GM12878 (cell line): Measurements from ENCODE around the gene FMN2.

Experiments
- JUNB ChIP-seq: IDR thresholded peaks from 2 replicates; pipeline ENCODE4 v1.6.1; 2016; ENCODE audit warnings: antibody characterized with exemption, mild to moderate bottlenecking
- MTA3 ChIP-seq: IDR thresholded peaks from 2 replicates; pipeline ENCODE4 v1.6.1; 2012; ENCODE audit warnings: low read length, inconsistent platforms, borderline replicate concordance
- ZNF274 ChIP-seq: IDR thresholded peaks from one replicate; pipeline ENCODE4 v1.8.0; 2011; ENCODE audit not compliant: insufficient read length, insufficient read depth
- TF ChIP-seq, protein P1 (sequence below): IDR thresholded peaks from 2 replicates; pipeline ENCODE4 v1.6.1; 2012; ENCODE audit warnings: low read depth, low read length, improper control_type of control experiment
- TF ChIP-seq, protein P2 (sequence below), 3 experiments: IDR thresholded peaks in 2 of 3; conservative IDR thresholded peaks in 1 of 3; 2 replicates each; pipeline ENCODE4 v1.5.1; 2011; ENCODE audit warnings: low read depth in 3 of 3, low read length in 3 of 3, mild to moderate bottlenecking in 3 of 3, control low read depth in 2 of 3, moderate library complexity in 2 of 3, inconsistent platforms in 1 of 3, mixed read lengths in 1 of 3; ENCODE audit not compliant: control insufficient read depth in 2 of 3, insufficient read depth in 1 of 3; ENCODE audit errors: extremely low read depth in 1 of 3
- TF ChIP-seq, protein P3 (sequence below): IDR thresholded peaks from 2 replicates; pipeline ENCODE4 v1.6.1; 2011; ENCODE audit warnings: low read depth, mild to moderate bottlenecking, low read length, moderate library complexity, borderline replicate concordance; ENCODE audit errors: extremely low read depth

DNA sequence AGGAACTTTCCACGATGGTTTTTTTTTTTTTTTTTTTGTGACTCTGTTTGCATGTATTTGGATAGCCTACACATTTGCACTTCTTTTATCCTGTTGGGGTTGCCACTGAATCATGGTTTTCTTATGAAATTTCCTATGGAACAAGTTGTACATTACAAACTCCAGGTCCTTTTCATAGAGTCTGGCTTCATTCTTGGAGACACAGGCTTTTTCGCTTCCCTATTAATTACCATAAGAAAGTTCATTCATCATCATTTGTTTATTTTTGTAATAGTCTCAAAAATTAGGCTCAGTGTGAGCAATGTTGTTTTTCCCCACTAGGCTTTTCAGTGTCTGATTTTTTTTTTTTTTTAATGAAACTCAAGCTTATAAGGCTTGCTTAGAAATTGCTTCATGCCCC, 179.4 kb downstream of the FMN2 start:
- TF ChIP-seq, protein P1, sequence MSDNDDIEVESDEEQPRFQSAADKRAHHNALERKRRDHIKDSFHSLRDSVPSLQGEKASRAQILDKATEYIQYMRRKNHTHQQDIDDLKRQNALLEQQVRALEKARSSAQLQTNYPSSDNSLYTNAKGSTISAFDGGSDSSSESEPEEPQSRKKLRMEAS, result no peak
- TF ChIP-seq, protein P2, sequence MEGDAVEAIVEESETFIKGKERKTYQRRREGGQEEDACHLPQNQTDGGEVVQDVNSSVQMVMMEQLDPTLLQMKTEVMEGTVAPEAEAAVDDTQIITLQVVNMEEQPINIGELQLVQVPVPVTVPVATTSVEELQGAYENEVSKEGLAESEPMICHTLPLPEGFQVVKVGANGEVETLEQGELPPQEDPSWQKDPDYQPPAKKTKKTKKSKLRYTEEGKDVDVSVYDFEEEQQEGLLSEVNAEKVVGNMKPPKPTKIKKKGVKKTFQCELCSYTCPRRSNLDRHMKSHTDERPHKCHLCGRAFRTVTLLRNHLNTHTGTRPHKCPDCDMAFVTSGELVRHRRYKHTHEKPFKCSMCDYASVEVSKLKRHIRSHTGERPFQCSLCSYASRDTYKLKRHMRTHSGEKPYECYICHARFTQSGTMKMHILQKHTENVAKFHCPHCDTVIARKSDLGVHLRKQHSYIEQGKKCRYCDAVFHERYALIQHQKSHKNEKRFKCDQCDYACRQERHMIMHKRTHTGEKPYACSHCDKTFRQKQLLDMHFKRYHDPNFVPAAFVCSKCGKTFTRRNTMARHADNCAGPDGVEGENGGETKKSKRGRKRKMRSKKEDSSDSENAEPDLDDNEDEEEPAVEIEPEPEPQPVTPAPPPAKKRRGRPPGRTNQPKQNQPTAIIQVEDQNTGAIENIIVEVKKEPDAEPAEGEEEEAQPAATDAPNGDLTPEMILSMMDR (IDR thresholded peaks at IDR 0.05 in 2 of 3, conservative IDR thresholded peaks at IDR 0.05 in 1 of 3; ENCODE audit: control insufficient read depth in 2 of 3, extremely low read depth in 1 of 3, insufficient read depth in 1 of 3, low read depth in 3 of 3, low read length in 3 of 3), result no peak
- TF ChIP-seq JUNB, result no peak
- TF ChIP-seq ZNF274, result no peak
- TF ChIP-seq, protein P3, sequence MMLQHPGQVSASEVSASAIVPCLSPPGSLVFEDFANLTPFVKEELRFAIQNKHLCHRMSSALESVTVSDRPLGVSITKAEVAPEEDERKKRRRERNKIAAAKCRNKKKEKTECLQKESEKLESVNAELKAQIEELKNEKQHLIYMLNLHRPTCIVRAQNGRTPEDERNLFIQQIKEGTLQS, result no peak
- TF ChIP-seq MTA3, result no peak
